Measurements from ENCODE around the gene CDKN2B-AS1. TPM values are rescaled to one million over a fixed set of nuclear protein-coding genes. Genes with fewer than 3 reads are reported as not detected.

Gene CDKN2B-AS1
- total and polyA plus RNA-seq, 5 experiments from 2014 or later: 0.60 TPM; not detected in 4

GRCh38 chr9:22088053-22088716 is 93.6 kb downstream of the CDKN2B-AS1 start:
- DNase-seq (no peak), ATAC-seq (no peak)
- no peaks in the 10 kb centered on the region for H3K4me1 Mint-ChIP-seq
- H3K36me3 Mint-ChIP-seq: peaks cover 0 to 5% (median 0%) of the 10 kb centered on the region in 3 donors
- POLR2A ChIA-PET: no interaction called here
- no peak overlapping the region for H3K27ac Mint-ChIP-seq
- peaks cover under 1 to 18% (median 7%) of the 10 kb centered on the region in 5 donors for H3K27me3 Mint-ChIP-seq
- peaks cover 0 to 17% (median 4%) of the 10 kb centered on the region in 9 donors for H3K9me3 Mint-ChIP-seq
- H3K4me3 Mint-ChIP-seq: no peak overlapping the region

- Mint-ChIP-seq H3K36me3 (peaks cover 0 to 5% (median 0%) of the 10 kb centered on the region in 3 donors), H3K4me3 (no peak overlapping the region), H3K27me3 (peaks cover 0 to 13% (median 8%) of the 10 kb centered on the region in 5 donors)
These were observed 94.1 kb downstream of the CDKN2B-AS1 start for GRCh38 chr9:22088717-22089061.

DNA sequence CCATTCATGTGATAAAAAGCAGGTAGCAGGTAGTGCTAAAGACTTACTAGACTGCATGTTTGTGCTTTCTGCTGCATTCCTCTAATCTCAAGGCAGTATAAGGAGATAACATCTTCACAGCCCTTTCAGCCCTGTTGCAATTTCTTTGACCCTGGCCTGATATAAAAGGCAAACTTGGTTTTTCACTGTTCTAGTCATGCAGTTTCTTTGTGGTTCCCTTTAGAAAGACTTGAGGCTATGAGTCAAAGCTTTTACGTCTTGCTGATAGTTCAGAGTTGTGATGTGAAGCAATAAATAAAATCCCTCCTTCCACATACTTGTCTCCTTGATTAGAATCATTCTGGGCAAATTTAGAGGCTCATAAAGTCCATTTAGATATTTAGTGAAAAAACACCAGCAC is 103.1 kb downstream of the CDKN2B-AS1 start:
- H3K27me3 Mint-ChIP-seq: peaks cover 2 to 35% (median 7%) of the 10 kb centered on the region in 5 donors
- ATAC-seq (no peak), DNase-seq (no peak)
- peak overlapping the region in 1 of 10 donors; percentile 56 for H3K27ac Mint-ChIP-seq
- H3K36me3 Mint-ChIP-seq: peaks cover 0 to 2% (median 0%) of the 10 kb centered on the region in 3 donors
- H3K4me1 Mint-ChIP-seq: peaks cover 0 to 10% (median 0%) of the 10 kb centered on the region in 4 donors
- POLR2A ChIA-PET: no interaction called here
- H3K9me3 Mint-ChIP-seq: peaks cover 0 to 6% (median 0%) of the 10 kb centered on the region in 9 donors
- no peak overlapping the region for H3K4me3 Mint-ChIP-seq

More at GRCh38 chr9:22088717-22089061, 94.1 kb downstream of the CDKN2B-AS1 start:
- no peak for ATAC-seq
- H3K9me3 Mint-ChIP-seq: peaks cover 0 to 17% (median 4%) of the 10 kb centered on the region in 9 donors
- DNase-seq: no peak
- H3K4me1 Mint-ChIP-seq: no peaks in the 10 kb centered on the region
- POLR2A ChIA-PET: no interaction called here
- H3K27ac Mint-ChIP-seq: peak overlapping the region in 1 of 10 donors; percentile 24

DNA sequence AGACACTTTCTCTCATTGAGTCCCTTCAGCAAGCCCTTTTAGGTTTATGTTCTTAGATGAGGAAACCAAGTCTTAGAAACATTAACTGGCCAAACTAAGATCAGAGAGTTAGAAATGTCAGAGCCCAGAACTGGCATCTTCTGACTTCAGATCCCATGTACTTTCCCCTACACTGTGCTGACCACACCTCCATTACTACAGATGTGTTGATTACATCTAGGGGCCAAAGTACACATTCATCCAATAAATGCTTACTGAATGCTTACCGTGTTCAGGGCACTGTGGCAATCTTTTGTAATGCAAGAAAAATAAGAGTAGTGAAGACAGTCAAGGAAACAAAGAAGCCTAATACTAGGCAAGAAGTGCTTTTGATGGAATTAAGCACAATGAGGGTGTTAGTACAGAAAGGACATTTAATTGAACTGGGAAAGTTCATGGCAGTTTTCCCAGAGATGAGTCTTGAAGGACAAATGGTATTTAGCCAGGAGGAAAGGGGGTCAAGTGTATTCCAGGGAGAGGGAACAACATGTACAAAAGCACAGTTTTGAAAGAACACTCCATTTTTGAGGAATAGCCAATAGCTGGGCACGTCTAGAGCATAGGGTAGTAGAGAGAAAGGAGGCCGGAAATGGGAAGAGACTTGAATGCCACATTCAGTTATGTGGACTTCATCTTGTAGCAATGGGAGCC is 104.2 kb downstream of the CDKN2B-AS1 start:
- ATAC-seq (no peak), DNase-seq (no peak)
- peaks cover 0 to 12% (median 0%) of the 10 kb centered on the region in 4 donors for H3K4me1 Mint-ChIP-seq
- peaks cover 0 to 3% (median 0%) of the 10 kb centered on the region in 9 donors for H3K9me3 Mint-ChIP-seq
- no peaks in the 10 kb centered on the region for H3K36me3 Mint-ChIP-seq
- no peak overlapping the region for H3K4me3 Mint-ChIP-seq
- H3K27me3 Mint-ChIP-seq: peaks cover 2 to 30% (median 4%) of the 10 kb centered on the region in 5 donors
- POLR2A ChIA-PET: no interaction called here
- no peak overlapping the region for H3K27ac Mint-ChIP-seq

DNA sequence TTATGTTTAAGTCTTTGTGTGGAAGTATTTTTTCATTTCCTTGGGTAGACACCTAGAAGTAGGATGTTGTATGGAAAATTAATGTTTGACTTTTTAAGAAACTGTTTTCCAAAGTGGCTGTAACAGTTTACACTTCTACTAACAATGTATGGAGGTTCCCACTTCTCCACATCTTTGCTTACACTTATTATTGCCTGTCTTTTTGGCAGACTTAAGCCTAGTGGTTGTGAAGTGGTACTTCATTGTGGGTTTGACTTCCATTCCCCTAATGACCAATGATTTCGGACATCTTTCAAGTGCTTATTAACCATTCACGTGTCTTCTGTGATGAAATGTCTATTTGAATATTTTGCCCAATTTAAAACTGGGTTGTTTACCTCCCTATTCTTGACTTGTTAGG is 106.0 kb downstream of the CDKN2B-AS1 start:
- H3K27ac Mint-ChIP-seq: no peak overlapping the region

DNA sequence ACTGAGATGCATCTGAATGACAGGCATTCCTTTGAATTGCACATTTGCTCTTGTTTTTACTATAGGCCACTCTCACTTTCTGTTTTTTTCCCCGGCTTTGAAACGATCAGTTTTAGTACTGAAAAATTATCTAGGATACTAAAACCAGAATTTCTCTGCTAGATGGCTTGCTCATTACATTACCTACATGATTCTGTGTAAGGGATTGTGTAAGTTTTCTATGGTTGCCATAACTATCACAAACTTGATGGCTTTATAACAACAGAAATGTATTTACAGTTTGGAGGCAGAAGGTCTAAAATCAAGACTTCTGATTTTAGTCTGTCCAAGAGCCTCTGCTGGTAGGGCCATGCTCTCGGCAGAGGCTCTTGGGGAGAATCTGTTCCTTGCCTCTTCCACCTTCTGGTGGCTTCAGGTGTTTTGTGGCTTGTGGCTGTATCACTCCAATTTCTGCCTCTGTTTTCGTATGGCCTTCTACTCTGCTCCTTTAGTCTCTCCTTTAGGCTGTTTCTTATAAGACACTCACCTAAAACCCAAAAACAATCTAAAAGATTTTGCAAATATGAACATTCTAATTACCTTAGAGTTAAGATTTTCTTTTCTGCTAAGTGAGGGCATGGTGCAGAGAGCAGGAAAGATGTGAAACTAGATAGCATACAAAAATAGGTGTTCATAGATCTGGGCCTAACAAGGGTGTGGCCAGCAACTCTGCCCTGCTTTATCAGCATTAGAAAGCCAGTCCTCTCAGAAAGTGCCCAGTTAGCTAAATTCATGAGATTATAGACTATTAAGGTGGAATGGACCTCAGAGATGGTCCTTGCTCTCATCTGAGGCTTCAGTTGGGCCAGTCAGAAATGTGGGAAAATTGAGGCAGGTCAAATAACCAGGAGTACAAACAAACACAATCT is 107.8 kb downstream of the CDKN2B-AS1 start:
- no peak overlapping the region for H3K4me3 Mint-ChIP-seq
- ATAC-seq (no peak), DNase-seq (no peak)
- peaks cover 0 to 11% (median 0%) of the 10 kb centered on the region in 5 donors for H3K27me3 Mint-ChIP-seq
- H3K4me1 Mint-ChIP-seq: peaks cover 0 to 8% (median under 1%) of the 10 kb centered on the region in 4 donors
- POLR2A ChIA-PET: no interaction called here
- H3K36me3 Mint-ChIP-seq: no peaks in the 10 kb centered on the region
- H3K9me3 Mint-ChIP-seq: no peaks in the 10 kb centered on the region
- H3K27ac Mint-ChIP-seq: peak overlapping the region in 1 of 10 donors; percentile 53

More for the DNA sequence above, 106.0 kb downstream of the CDKN2B-AS1 start:
- DNase-seq (no peak), ATAC-seq (no peak)
- H3K4me3 Mint-ChIP-seq: no peak overlapping the region
- POLR2A ChIA-PET: no interaction called here
- peaks cover 2 to 29% (median 4%) of the 10 kb centered on the region in 5 donors for H3K27me3 Mint-ChIP-seq
- no peaks in the 10 kb centered on the region for H3K36me3 Mint-ChIP-seq
- H3K4me1 Mint-ChIP-seq: peaks cover 0 to 12% (median 0%) of the 10 kb centered on the region in 4 donors
- H3K9me3 Mint-ChIP-seq: no peaks in the 10 kb centered on the region

GRCh38 chr9:22103685-22104575 is 109.3 kb downstream of the CDKN2B-AS1 start:
- Mint-ChIP-seq H3K4me1 (peaks cover 0 to 5% (median under 1%) of the 10 kb centered on the region in 4 donors), H3K9me3 (no peaks in the 10 kb centered on the region), H3K27ac (no peak overlapping the region), H3K4me3 (no peak overlapping the region), H3K36me3 (peaks cover 0 to 4% (median 0%) of the 10 kb centered on the region in 3 donors), H3K27me3 (peaks cover 0 to 6% (median 0%) of the 10 kb centered on the region in 5 donors)
- DNase-seq: no peak
- POLR2A ChIA-PET: no interaction called here
- no peak for ATAC-seq

DNA sequence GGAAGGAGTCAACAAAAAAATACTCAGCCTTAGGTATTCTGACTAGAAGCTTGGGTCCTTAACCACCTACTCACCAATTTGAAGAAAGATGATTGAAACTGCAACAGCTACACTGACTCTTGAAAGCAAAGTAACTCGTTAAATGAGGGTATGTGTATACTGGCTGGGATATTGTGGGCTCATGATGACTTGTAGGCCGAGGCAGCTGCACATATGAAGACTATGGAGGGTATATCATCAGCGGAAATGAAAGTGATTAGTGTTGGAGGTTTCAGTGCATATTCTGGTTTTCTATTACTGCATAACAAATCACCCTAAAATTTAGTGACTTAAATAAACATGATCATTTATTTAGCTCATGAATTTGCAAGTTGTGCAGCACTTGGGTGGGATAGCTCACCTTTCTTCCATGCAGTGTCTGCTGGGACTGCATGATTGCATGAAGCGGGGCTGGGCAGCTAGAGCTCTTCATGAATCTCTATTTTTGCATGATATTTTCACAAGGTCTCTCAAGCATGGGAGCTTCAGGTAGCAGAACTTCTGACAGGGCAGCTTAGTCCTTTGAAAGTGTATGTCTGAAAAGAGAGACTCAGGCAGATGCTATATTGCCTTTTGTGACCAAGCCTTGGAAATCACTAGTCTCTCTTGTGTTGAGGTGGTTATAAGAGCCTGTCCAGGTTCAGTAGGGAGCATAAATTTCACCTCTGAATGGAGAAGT is 110.6 kb downstream of the CDKN2B-AS1 start:
- H3K27me3 Mint-ChIP-seq: peaks cover 0 to 7% (median 0%) of the 10 kb centered on the region in 5 donors
- ATAC-seq: no peak
- POLR2A ChIA-PET: no interaction called here
- no peaks in the 10 kb centered on the region for H3K9me3 Mint-ChIP-seq
- H3K4me1 Mint-ChIP-seq: peaks cover 0 to 5% (median under 1%) of the 10 kb centered on the region in 4 donors
- DNase-seq: no peak
- peaks cover 0 to 4% (median 0%) of the 10 kb centered on the region in 3 donors for H3K36me3 Mint-ChIP-seq
- no peak overlapping the region for H3K27ac Mint-ChIP-seq
- H3K4me3 Mint-ChIP-seq: no peak overlapping the region

DNA sequence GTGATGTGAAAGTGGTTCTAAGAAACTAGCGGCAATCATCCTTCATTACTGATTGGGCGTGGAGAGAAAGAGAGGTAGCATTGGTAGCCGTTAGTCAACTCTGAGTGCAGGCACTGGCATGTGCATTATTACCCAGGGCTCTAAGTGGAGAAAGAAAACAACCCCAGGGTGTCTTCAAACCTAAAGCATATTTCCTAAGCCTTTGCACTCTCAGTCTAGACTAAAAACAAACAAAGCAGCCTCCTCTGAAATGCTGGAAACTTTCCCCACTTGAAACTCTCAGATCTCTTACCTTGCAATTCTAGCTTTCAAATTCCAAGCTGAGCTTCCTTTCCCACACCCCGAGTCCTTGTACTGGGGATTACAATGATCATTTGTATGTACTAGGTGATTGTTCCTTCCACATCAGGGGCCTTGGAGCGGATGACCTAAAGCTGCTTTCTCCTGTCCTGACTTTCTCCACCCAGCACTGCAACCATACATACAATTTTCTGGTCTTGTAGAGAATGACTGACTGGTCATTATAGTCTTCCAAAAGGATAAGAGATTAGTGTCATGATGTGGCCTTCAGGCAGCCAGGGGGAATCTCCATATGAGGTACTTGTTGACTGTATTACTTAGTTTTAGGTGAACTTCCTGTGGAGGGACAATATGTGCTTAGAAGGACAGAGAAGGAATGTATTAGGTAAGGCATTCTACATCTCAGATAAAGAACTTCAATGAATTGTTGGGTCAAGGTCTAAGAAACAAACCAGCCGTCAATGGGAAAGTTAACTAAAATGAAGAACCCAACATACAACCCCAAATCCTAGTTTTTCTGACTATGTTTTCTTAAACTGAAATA is 112.8 kb downstream of the CDKN2B-AS1 start:
- Mint-ChIP-seq H3K27ac (no peak overlapping the region), H3K27me3 (peaks cover 0 to 7% (median 0%) of the 10 kb centered on the region in 5 donors), H3K9me3 (no peaks in the 10 kb centered on the region), H3K4me3 (no peak overlapping the region), H3K36me3 (peaks cover 0 to 4% (median 0%) of the 10 kb centered on the region in 3 donors), H3K4me1 (peaks cover 0 to 5% (median under 1%) of the 10 kb centered on the region in 4 donors)
- POLR2A ChIA-PET: no interaction called here
- no peak for DNase-seq
- ATAC-seq: no peak

GRCh38 chr9:22108581-22109370 is 114.2 kb downstream of the CDKN2B-AS1 start:
- POLR2A ChIA-PET: no interaction called here
- no peak for ATAC-seq
- H3K4me3 Mint-ChIP-seq: no peak overlapping the region
- no peak for DNase-seq
- peaks cover 0 to 16% (median 0%) of the 10 kb centered on the region in 5 donors for H3K27me3 Mint-ChIP-seq
- peaks cover 0 to 2% (median 0%) of the 10 kb centered on the region in 4 donors for H3K4me1 Mint-ChIP-seq
- H3K36me3 Mint-ChIP-seq: peaks cover 0 to 4% (median 0%) of the 10 kb centered on the region in 3 donors
- no peak overlapping the region for H3K27ac Mint-ChIP-seq
- no peaks in the 10 kb centered on the region for H3K9me3 Mint-ChIP-seq
